GM21825 (cell line): ENCODE data around the gene SMYD2.

Experiments
- ATAC-seq: cut with Tn5 transposase; IDR thresholded peaks from one replicate; pipeline ENCODE4 v1.9.1; 2021; ENCODE audit warnings: mild to moderate bottlenecking, moderate library complexity; ENCODE audit not compliant: unreplicated experiment

SMYD2 gene

DNA sequence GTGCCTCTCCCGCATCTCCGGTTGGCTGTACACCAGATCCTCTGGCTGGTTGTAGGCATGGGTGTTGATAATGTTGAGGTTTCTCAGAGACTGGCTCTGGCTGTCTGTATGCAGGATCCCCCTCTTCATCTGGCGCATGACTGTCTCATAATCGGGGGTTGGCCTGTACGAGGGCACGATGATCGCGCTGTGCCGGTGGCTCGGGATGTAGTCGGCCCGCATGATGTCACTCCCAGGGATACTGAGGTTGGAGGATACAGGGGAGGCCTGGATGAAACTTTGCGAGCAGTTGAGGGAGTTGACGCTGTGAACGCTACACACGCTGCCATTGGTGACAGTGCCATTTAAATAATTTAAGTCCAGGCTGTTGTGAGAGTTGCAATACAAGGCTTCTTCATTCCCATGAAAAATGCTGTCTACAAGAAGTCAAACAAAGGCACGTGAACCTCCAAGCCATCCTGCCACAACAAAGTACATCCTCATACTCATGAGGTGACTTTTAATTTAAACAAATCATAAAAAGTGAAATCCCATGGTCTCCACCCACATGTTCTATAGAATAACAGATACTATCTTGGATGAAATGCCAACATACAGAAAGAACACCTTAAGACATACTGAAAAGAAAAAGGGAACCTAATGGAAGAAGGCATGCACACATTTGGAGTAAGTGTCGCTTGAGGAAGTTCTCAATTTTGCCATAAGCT is 103.6 kb downstream of the SMYD2 start:
- ATAC-seq: no peak

- no peak for ATAC-seq
Measured at GRCh38 chr1:214385428-214385827, 104.5 kb downstream of the SMYD2 start.

GRCh38 chr1:214386333-214386732 is 105.4 kb downstream of the SMYD2 start:
- no peak for ATAC-seq
